Neutrophil (primary cell): Measurements from ENCODE around the gene RPP25L.

Experiments used
- H3K27ac ChIP-seq: fragments of 200-600 bp; sonication (generic); 2 replicates; pipeline ENCODE4 v1.5.1; 2016; ENCODE audit warnings: mild to moderate bottlenecking, moderate library complexity
- H3K27me3 ChIP-seq: fragments of 200-600 bp; sonication (generic); 2 replicates; pipeline ENCODE4 v1.6.0; 2016; ENCODE audit warnings: mild to moderate bottlenecking
- H3K36me3 ChIP-seq: fragments of 200-600 bp; sonication (generic); 2 replicates; pipeline ENCODE4 v1.5.1; 2017
- H3K4me1 ChIP-seq, 2 experiments: fragments of 200-600 bp in 1 of 2; sonication (generic) in 1 of 2; 1 replicate in 1 of 2; 2 replicates in 1 of 2; pipeline versions ENCODE4 v1.5.1 to v1.6.1; 2013 to 2016; ENCODE audit warnings: low read depth in 1 of 2, low read length in 1 of 2, mild to moderate bottlenecking in 1 of 2, moderate library complexity in 1 of 2; ENCODE audit not compliant: control insufficient read depth in 1 of 2, insufficient read depth in 1 of 2
- H3K4me3 ChIP-seq, 2 experiments: fragments of 200-600 bp in 1 of 2; sonication (generic) in 1 of 2; 1 replicate in 1 of 2; 2 replicates in 1 of 2; pipeline ENCODE4 v1.5.1; 2013 to 2016; ENCODE audit warnings: low read depth in 1 of 2, low read length in 1 of 2, mild to moderate bottlenecking in 1 of 2, moderate library complexity in 1 of 2
- H3K9me3 ChIP-seq: fragments of 200-600 bp; sonication (generic); 2 replicates; pipeline ENCODE4 v1.5.1; 2016
- CTCF ChIP-seq: fragments of 200-600 bp; sonication (generic); IDR thresholded peaks from 2 replicates; pipeline ENCODE4 v1.5.1; 2016; ENCODE audit warnings: antibody characterized with exemption

The RPP25L gene

GRCh38 chr9:34601937-34602573 lies 9.8 kb downstream of the RPP25L start:
- Histone ChIP-seq H3K4me3 (no peak overlapping the region), H3K9me3 (no peaks in the 10 kb centered on the region), H3K27me3 (peaks cover 63% of the 10 kb centered on the region), H3K36me3 (no peaks in the 10 kb centered on the region), H3K4me1 (no peaks in the 10 kb centered on the region), H3K27ac (no peak overlapping the region)
- no peak for TF ChIP-seq CTCF

- no peaks in the 10 kb centered on the region for H3K4me1 ChIP-seq
- no peak overlapping the region for H3K27ac ChIP-seq
- TF ChIP-seq CTCF, result no peak
- no peaks in the 10 kb centered on the region for H3K9me3 ChIP-seq
- H3K4me3 ChIP-seq, result no peak overlapping the region
- H3K27me3 ChIP-seq, result peaks cover 64% of the 10 kb centered on the region
- no peaks in the 10 kb centered on the region for H3K36me3 ChIP-seq
These were observed 11.0 kb downstream of the RPP25L start for GRCh38 chr9:34600908-34601307.

- no peaks in the 10 kb centered on the region for H3K4me1 ChIP-seq
- TF ChIP-seq CTCF, result no peak
- no peak overlapping the region for H3K4me3 ChIP-seq
- no peak overlapping the region for H3K27ac ChIP-seq
- H3K9me3 ChIP-seq, result no peaks in the 10 kb centered on the region
- no peaks in the 10 kb centered on the region for H3K36me3 ChIP-seq
- peaks cover 61% of the 10 kb centered on the region for H3K27me3 ChIP-seq
These were observed 12.4 kb downstream of the RPP25L start for GRCh38 chr9:34599546-34599945.

- Histone ChIP-seq H3K4me3 (no peak overlapping the region), H3K4me1 (peaks cover 19 to 22% of the 10 kb centered on the region in 2 experiments), H3K27me3 (peaks cover 87% of the 10 kb centered on the region), H3K9me3 (no peaks in the 10 kb centered on the region), H3K36me3 (no peaks in the 10 kb centered on the region), H3K27ac (no peak overlapping the region)
- no peak for TF ChIP-seq CTCF
These were observed 17.7 kb downstream of the RPP25L start for GRCh38 chr9:34594177-34594576.

GRCh38 chr9:34592895-34593601 lies 18.8 kb downstream of the RPP25L start:
- Histone ChIP-seq H3K27ac (no peak overlapping the region), H3K9me3 (no peaks in the 10 kb centered on the region), H3K36me3 (no peaks in the 10 kb centered on the region), H3K27me3 (peaks cover 96% of the 10 kb centered on the region), H3K4me3 (no peak overlapping the region), H3K4me1 (peaks cover 19 to 22% of the 10 kb centered on the region in 2 experiments)
- TF ChIP-seq CTCF, result no peak
